ENCODE results near the gene AKT1S1.
"Not testable (repeated sequence)": the region's sequence is repeated elsewhere in the genome, so short reads cannot be mapped to it uniquely, and the experiment has no call there.

The AKT1S1 gene

GRCh38 chr19:49877020-49877878, at the start of gene AKT1S1, which contains the start of gene TBC1D17:
Gene AKT1S1 (minus strand): TSS chr19:49877355. CDS start chr19:49873295, 4,060 bp downstream.
Gene TBC1D17 (plus strand): TSS chr19:49877702. CDS start chr19:49877724, 22 bp downstream.
- DNase-seq (ENCODE audit: low read depth in 2 of 2): peak; percentile 96 to 98

- DNase-seq (ENCODE audit: low read depth in 2 of 2): no peak
Measured at GRCh38 chr19:49926515-49926914, 49.4 kb upstream of the AKT1S1 start.

GRCh38 chr19:49925486-49925885, 48.3 kb upstream of the AKT1S1 start:
- DNase-seq (ENCODE audit: low read depth in 2 of 2): no peak

- not testable (repeated sequence) for DNase-seq (ENCODE audit: low read depth in 2 of 2)
Measured at GRCh38 chr19:49924881-49925210, 47.7 kb upstream of the AKT1S1 start.

- no peak for DNase-seq (ENCODE audit: low read depth in 2 of 2)
Measured at GRCh38 chr19:49924004-49924880, 47.1 kb upstream of the AKT1S1 start.

GRCh38 chr19:49923055-49924003, 46.2 kb upstream of the AKT1S1 start:
- no peak for DNase-seq (ENCODE audit: low read depth in 2 of 2)

- DNase-seq (ENCODE audit: low read depth in 2 of 2): no peak
Measured at GRCh38 chr19:49921871-49922795, 45.0 kb upstream of the AKT1S1 start.

- DNase-seq (ENCODE audit: low read depth in 2 of 2): no peak
Measured at GRCh38 chr19:49920624-49921363, 43.6 kb upstream of the AKT1S1 start.

- DNase-seq (ENCODE audit: low read depth in 2 of 2): no peak
Measured at GRCh38 chr19:49918089-49918488, 40.9 kb upstream of the AKT1S1 start.

GRCh38 chr19:49916839-49917733, 39.9 kb upstream of the AKT1S1 start:
- no peak for DNase-seq (ENCODE audit: low read depth in 2 of 2)

GRCh38 chr19:49915271-49915670, 38.1 kb upstream of the AKT1S1 start:
- no peak for DNase-seq (ENCODE audit: low read depth in 2 of 2)

- DNase-seq (ENCODE audit: low read depth in 2 of 2): no peak
Measured at GRCh38 chr19:49913720-49914119, 36.6 kb upstream of the AKT1S1 start.

GRCh38 chr19:49912965-49913685, 36.0 kb upstream of the AKT1S1 start:
- no peak for DNase-seq (ENCODE audit: low read depth in 2 of 2)

GRCh38 chr19:49911381-49912145, 34.4 kb upstream of the AKT1S1 start:
- DNase-seq (ENCODE audit: low read depth in 2 of 2): no peak

- DNase-seq (ENCODE audit: low read depth in 2 of 2): no peak
Measured at GRCh38 chr19:49910179-49910578, 33.0 kb upstream of the AKT1S1 start.

- DNase-seq (ENCODE audit: low read depth in 2 of 2): no peak
Measured at GRCh38 chr19:49908480-49909420, 31.6 kb upstream of the AKT1S1 start.
